Immature natural killer cell (primary cell): ENCODE results near the gene SHROOM3. TPM values are rescaled to one million over a fixed set of nuclear protein-coding genes. Genes with fewer than 3 reads are reported as not detected.

ENCODE experiments used
- DNase-seq, 3 donors: peaks; one replicate each; pipeline ENCODE4 v3.0.0; 2022; ENCODE audit warnings: mixed read lengths in 1 of 3
- H3K27ac Mint-ChIP-seq, 6 donors: one replicate each; pipeline ENCODE4 v1.8.0; 2020; ENCODE audit warnings: mixed read lengths in 6 of 6, mild to moderate bottlenecking in 5 of 6, inconsistent platforms in 4 of 6, moderate library complexity in 3 of 6
- H3K27me3 Mint-ChIP-seq, 3 donors: one replicate each; pipeline ENCODE4 v1.8.0; 2020 to 2021; ENCODE audit warnings: low read depth in 3 of 3, mild to moderate bottlenecking in 3 of 3, mixed read lengths in 3 of 3, moderate library complexity in 3 of 3, inconsistent platforms in 1 of 3
- H3K36me3 Mint-ChIP-seq, 3 donors: one replicate each; pipeline ENCODE4 v1.8.0; 2020; ENCODE audit warnings: mixed read lengths in 3 of 3, inconsistent platforms in 2 of 3, mild to moderate bottlenecking in 2 of 3
- H3K4me1 Mint-ChIP-seq, 2 donors: one replicate each; pipeline ENCODE4 v1.8.0; 2020; ENCODE audit warnings: inconsistent platforms in 2 of 2, mild to moderate bottlenecking in 2 of 2, mixed read lengths in 2 of 2, moderate library complexity in 1 of 2
- H3K4me3 Mint-ChIP-seq, 5 donors: one replicate each; pipeline ENCODE4 v1.8.0; 2020; ENCODE audit warnings: mild to moderate bottlenecking in 5 of 5, mixed read lengths in 5 of 5, inconsistent platforms in 3 of 5, moderate library complexity in 3 of 5
- H3K9me3 Mint-ChIP-seq, 6 donors: one replicate each; pipeline ENCODE4 v1.8.0; 2020; ENCODE audit warnings: mild to moderate bottlenecking in 6 of 6, mixed read lengths in 6 of 6, inconsistent platforms in 4 of 6, moderate library complexity in 3 of 6
- polyA plus RNA-seq, 3 donors: library from polyadenylated mRNA; unstranded; fragments of 300-500 nt; fragmentation: Illumina TruSeq; gene quantifications; one replicate each; pipeline ENCODE4 v1.2.3, GENCODE V29; 2021

SHROOM3 gene
- polyA plus RNA-seq, 3 donors from 2014 or later, result not detected

GRCh38 chr4:76563454-76564122 lies 128.6 kb downstream of the SHROOM3 start:
- H3K4me3 Mint-ChIP-seq, result no peak overlapping the region
- H3K27ac Mint-ChIP-seq, result no peak overlapping the region

DNA sequence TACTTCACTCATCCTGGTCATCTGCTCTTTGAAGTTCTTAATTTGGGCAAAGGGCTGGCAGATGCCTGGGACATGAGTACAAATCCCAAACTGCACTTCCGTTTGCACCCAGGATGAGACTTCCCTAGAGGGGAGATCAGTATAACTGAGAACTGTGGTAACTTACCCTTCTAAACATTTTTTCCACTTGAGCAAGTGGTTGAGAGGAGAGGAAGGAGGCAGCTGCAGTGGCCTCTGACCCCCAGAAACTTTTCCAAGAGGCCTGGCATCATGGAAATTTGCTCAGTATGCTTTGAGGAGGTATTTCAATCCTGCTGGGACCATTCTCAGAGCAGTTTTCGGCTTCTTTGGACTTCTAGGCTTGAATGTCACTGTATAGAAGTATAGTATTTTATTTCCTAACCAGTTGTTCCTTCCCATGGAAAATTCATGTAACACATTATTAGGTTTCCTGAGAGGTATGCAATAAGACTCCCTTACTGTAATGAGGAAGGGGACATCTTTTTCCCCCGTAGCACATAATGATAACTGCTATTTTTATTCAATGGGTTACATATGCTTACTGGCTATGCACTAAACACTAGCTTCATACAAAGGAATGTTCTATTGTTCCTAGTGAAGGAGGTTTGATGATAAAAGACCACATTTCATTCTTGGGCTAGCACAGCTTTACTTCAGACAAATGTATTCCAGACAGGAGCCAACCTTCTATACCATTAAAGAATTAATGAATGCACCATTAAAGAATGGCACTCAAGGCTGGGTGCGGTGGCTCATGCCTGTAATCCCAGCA lies 129.3 kb downstream of the SHROOM3 start:
- H3K27ac Mint-ChIP-seq, result no peak overlapping the region
- H3K9me3 Mint-ChIP-seq, result no peaks in the 10 kb centered on the region
- H3K4me1 Mint-ChIP-seq, result peaks cover 2 to 8% of the 10 kb centered on the region in 2 donors
- no peak overlapping the region for H3K4me3 Mint-ChIP-seq
- peaks cover 0 to 3% (median 2%) of the 10 kb centered on the region in 3 donors for H3K27me3 Mint-ChIP-seq
- no peak for DNase-seq
- H3K36me3 Mint-ChIP-seq, result no peaks in the 10 kb centered on the region

More at GRCh38 chr4:76563454-76564122, 128.6 kb downstream of the SHROOM3 start:
- Mint-ChIP-seq H3K36me3 (no peaks in the 10 kb centered on the region), H3K4me1 (peaks cover 2 to 8% of the 10 kb centered on the region in 2 donors), H3K27me3 (peaks cover 0 to 3% (median 2%) of the 10 kb centered on the region in 3 donors), H3K9me3 (no peaks in the 10 kb centered on the region)
- no peak for DNase-seq

DNA sequence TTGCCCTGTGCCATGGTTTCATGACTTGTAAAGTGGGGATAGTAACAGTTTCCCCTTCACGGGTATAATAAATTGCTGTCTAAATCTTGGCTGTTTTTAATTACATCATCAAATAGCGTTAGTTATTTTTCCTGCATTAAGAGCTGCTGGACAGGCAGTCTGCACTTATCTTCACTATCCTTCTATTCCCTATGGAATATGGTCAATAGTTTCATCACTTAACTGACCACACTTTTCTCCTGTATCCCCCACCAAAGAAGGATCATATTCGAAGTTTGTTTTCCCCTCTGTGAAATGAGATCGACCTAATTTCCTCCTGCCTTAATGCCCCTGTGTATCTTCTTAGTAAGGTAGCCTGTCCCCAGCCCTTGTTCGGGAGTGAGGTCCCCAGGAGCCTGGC lies 133.2 kb downstream of the SHROOM3 start:
- Mint-ChIP-seq H3K9me3 (peaks cover 0 to 4% (median 0%) of the 10 kb centered on the region in 6 donors), H3K4me3 (no peak overlapping the region), H3K4me1 (peaks cover 2 to 7% of the 10 kb centered on the region in 2 donors), H3K36me3 (no peaks in the 10 kb centered on the region), H3K27me3 (peaks cover 2 to 8% (median 3%) of the 10 kb centered on the region in 3 donors), H3K27ac (no peak overlapping the region)
- DNase-seq, result no peak

- H3K9me3 Mint-ChIP-seq, result peaks cover 0 to 4% (median 0%) of the 10 kb centered on the region in 6 donors
- no peaks in the 10 kb centered on the region for H3K4me1 Mint-ChIP-seq
- H3K36me3 Mint-ChIP-seq, result no peaks in the 10 kb centered on the region
- no peak overlapping the region for H3K27ac Mint-ChIP-seq
- peaks cover 2 to 8% (median 3%) of the 10 kb centered on the region in 3 donors for H3K27me3 Mint-ChIP-seq
- no peak for DNase-seq
- H3K4me3 Mint-ChIP-seq, result no peak overlapping the region
These were observed 134.2 kb downstream of the SHROOM3 start for GRCh38 chr4:76569225-76569624.

DNA sequence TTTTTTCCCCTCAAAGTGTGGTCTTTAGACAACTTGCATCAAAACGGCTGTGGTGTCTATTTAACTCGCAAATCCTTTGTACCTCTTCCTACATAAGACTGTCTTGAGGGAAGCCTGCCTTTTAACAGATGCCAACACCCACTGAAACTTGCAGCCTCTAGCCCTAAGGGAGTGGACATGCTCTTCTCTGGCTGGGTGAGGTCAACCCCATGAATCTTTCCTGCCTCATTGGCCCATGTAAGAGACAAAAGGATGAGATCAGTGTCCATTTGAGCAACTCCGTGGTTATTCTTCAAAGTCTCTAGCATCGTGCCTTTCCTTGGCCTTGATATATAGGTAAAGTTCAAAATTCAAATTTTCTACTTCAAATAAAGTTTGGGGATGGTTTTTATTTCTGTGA lies 134.7 kb downstream of the SHROOM3 start:
- no peaks in the 10 kb centered on the region for H3K36me3 Mint-ChIP-seq
- no peaks in the 10 kb centered on the region for H3K4me1 Mint-ChIP-seq
- no peak overlapping the region for H3K4me3 Mint-ChIP-seq
- peaks cover 0 to 4% (median 0%) of the 10 kb centered on the region in 6 donors for H3K9me3 Mint-ChIP-seq
- no peak for DNase-seq
- H3K27ac Mint-ChIP-seq, result no peak overlapping the region
- H3K27me3 Mint-ChIP-seq, result peaks cover 2 to 8% (median 3%) of the 10 kb centered on the region in 3 donors

DNA sequence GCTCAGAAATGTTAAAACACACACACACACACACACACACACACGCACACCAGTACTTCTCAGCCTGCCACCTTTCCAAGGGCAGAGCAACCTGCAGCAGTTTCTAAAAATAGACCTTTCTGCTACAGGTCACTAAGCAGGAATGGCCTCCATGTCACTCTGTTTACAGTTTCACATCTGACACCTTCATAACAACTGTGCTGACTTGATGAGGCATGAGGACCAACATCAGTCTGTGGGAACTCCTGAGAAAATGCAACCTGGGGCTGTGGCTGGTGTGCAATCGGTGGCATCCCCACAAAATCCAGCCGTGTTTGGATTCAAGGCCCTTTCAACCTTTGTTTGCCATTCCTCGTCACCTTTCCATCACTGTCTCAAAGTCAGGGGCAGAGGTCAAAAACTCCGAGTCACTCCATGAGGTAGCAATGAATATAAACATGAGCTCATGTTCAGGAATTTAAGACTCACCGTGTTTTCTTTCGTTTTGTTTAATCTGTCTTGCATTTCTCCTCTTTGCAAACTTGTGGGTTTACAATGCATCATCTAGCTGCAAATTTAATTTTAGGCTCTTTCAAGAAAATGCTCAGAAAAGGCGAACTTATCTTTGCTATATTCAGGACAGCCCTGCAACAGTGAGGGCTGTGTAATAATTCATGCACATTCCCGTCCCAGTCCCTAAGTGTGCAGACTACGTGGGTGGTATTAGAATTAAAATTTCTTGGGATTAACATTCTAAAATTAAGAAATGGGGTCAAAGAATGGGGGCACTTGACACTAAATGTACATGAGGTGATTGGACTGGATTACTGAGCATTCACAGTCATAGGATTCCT lies 135.3 kb downstream of the SHROOM3 start:
- no peaks in the 10 kb centered on the region for H3K36me3 Mint-ChIP-seq
- peaks cover 2 to 8% (median 3%) of the 10 kb centered on the region in 3 donors for H3K27me3 Mint-ChIP-seq
- H3K27ac Mint-ChIP-seq, result no peak overlapping the region
- H3K4me3 Mint-ChIP-seq, result no peak overlapping the region
- DNase-seq, result no peak
- H3K9me3 Mint-ChIP-seq, result peaks cover 0 to 4% (median 0%) of the 10 kb centered on the region in 6 donors
- H3K4me1 Mint-ChIP-seq, result no peaks in the 10 kb centered on the region

- no peak overlapping the region for H3K27ac Mint-ChIP-seq
- H3K4me1 Mint-ChIP-seq, result no peaks in the 10 kb centered on the region
- H3K9me3 Mint-ChIP-seq, result peaks cover 0 to 4% (median 0%) of the 10 kb centered on the region in 6 donors
- peaks cover 2 to 8% (median 3%) of the 10 kb centered on the region in 3 donors for H3K27me3 Mint-ChIP-seq
- DNase-seq, result no peak
- H3K36me3 Mint-ChIP-seq, result no peaks in the 10 kb centered on the region
- no peak overlapping the region for H3K4me3 Mint-ChIP-seq
These were observed 136.2 kb downstream of the SHROOM3 start for GRCh38 chr4:76571274-76571673.

DNA sequence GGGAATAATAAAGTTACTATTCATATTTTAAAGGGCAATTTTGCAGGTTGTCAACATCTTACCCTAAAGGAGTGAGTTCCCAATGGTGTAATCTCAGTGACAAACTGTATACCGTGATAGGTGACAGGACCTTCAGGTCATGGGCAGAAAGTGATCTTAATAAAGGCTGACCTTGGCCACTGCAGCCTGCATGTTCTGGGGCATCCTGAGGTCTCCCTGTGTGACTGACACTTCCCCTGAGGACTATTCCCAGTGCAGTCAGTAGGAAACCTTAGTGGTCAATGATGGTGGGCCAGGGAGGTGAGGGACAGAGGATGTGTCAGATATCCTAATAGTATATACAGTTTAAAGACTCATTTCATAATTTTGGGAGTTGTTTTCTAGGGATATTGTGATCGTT lies 137.2 kb downstream of the SHROOM3 start:
- Mint-ChIP-seq H3K36me3 (no peaks in the 10 kb centered on the region), H3K4me3 (no peak overlapping the region), H3K9me3 (peaks cover 0 to 4% (median 0%) of the 10 kb centered on the region in 6 donors), H3K27ac (no peak overlapping the region), H3K27me3 (peaks cover 2 to 8% (median 3%) of the 10 kb centered on the region in 3 donors), H3K4me1 (no peaks in the 10 kb centered on the region)
- no peak for DNase-seq

- peaks cover 0 to 4% (median 0%) of the 10 kb centered on the region in 6 donors for H3K9me3 Mint-ChIP-seq
- no peak for DNase-seq
- no peak overlapping the region for H3K4me3 Mint-ChIP-seq
- no peak overlapping the region for H3K27ac Mint-ChIP-seq
- peaks cover 3 to 6% (median 4%) of the 10 kb centered on the region in 3 donors for H3K27me3 Mint-ChIP-seq
- H3K36me3 Mint-ChIP-seq, result no peaks in the 10 kb centered on the region
- no peaks in the 10 kb centered on the region for H3K4me1 Mint-ChIP-seq
These were observed 141.8 kb downstream of the SHROOM3 start for GRCh38 chr4:76576824-76577223.

- no peaks in the 10 kb centered on the region for H3K4me1 Mint-ChIP-seq
- H3K27me3 Mint-ChIP-seq, result peaks cover 6 to 10% (median 9%) of the 10 kb centered on the region in 3 donors
- no peak for DNase-seq
- no peak overlapping the region for H3K27ac Mint-ChIP-seq
- no peak overlapping the region for H3K4me3 Mint-ChIP-seq
- no peaks in the 10 kb centered on the region for H3K9me3 Mint-ChIP-seq
- H3K36me3 Mint-ChIP-seq, result no peaks in the 10 kb centered on the region
These were observed 143.1 kb downstream of the SHROOM3 start for GRCh38 chr4:76578002-76578560.

DNA sequence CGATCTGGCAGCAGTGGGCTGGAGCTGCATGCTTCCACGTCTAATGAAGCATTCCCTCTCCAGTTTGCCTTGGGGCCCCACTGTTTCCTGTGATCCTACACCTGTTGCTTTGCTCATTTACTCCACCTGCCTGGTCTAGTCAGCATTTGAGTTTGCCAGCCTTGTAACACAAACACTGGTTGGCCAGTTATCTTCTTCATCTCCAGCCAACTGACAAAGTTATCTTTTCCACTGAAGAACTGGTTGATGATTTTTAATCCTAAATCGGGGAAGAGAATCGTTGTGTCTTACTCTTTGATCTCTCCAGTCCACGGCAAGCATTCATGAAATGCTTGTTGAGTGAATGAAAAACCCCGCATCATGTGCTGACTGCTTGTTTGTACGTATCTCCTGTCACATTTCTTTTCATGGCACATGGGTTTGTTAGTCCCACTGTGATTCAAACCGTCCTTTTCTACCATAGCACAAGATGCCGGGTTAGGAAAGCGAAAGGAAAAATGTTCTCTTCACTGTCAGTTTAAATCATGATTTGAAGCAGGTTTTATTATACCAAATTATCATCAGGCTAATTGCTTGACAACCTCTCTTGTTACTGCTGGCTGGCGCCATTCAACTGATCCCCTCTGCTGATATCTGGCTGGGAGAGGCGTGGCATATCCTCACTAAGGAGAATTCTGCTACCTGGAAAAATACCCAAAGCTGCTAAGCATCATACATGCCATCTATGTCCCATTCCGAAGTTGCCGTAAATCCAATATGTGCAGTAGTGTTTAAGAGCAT lies 144.8 kb downstream of the SHROOM3 start:
- Mint-ChIP-seq H3K27ac (no peak overlapping the region), H3K27me3 (peaks cover 9 to 23% (median 12%) of the 10 kb centered on the region in 3 donors), H3K4me3 (no peak overlapping the region), H3K4me1 (no peaks in the 10 kb centered on the region), H3K36me3 (no peaks in the 10 kb centered on the region), H3K9me3 (no peaks in the 10 kb centered on the region)
- no peak for DNase-seq

GRCh38 chr4:76581077-76581962 lies 146.3 kb downstream of the SHROOM3 start:
- H3K27ac Mint-ChIP-seq, result no peak overlapping the region
- no peak overlapping the region for H3K4me3 Mint-ChIP-seq
- no peak for DNase-seq
- no peaks in the 10 kb centered on the region for H3K9me3 Mint-ChIP-seq
- peaks cover 9 to 26% (median 14%) of the 10 kb centered on the region in 3 donors for H3K27me3 Mint-ChIP-seq
- no peaks in the 10 kb centered on the region for H3K36me3 Mint-ChIP-seq
- peaks cover 7 to 8% of the 10 kb centered on the region in 2 donors for H3K4me1 Mint-ChIP-seq
